ENCODE measurements around the gene TTLL13. TPM values are rescaled to one million over a fixed set of nuclear protein-coding genes. Genes with fewer than 3 reads are reported as not detected.
"Not testable (repeated sequence)": the region's sequence is repeated elsewhere in the genome, so short reads cannot be mapped to it uniquely, and the experiment has no call there.

TTLL13 gene
- polyA plus RNA-seq, 1 donor from 2014 or later, result 0.33 TPM

- TF ChIP-seq EZH2 (IDR thresholded peaks at IDR 0.05; ENCODE audit: borderline replicate concordance, insufficient read depth, low read length, poor library complexity, severe bottlenecking) (no peak), TAF1 (IDR thresholded peaks at IDR 0.05; ENCODE audit: low read depth) (no peak), MXI1 (conservative IDR thresholded peaks at IDR 0.05; ENCODE audit: poor library complexity, severe bottlenecking) (no peak), REST (IDR thresholded peaks at IDR 0.05; ENCODE audit: borderline replicate concordance) (no peak), SMC3 (conservative IDR thresholded peaks at IDR 0.05; ENCODE audit: poor library complexity) (no peak), EP300 (conservative IDR thresholded peaks at IDR 0.05; ENCODE audit: poor library complexity, severe bottlenecking) (no peak)
- H3K27me3 ChIP-seq (ENCODE audit: insufficient read depth, low read depth, low read length), result no peaks in the 10 kb centered on the region
- H3K9me3 ChIP-seq (ENCODE audit: low read length), result no peaks in the 10 kb centered on the region
- no peak overlapping the region for H3K9ac ChIP-seq (ENCODE audit: low read length)
- H3K4me3 ChIP-seq (ENCODE audit: low read length), result no peak overlapping the region
- no peak overlapping the region for H3K4me2 ChIP-seq (ENCODE audit: low read length)
- H2AFZ ChIP-seq (ENCODE audit: low read depth, low read length), result no peak overlapping the region
- no peaks in the 10 kb centered on the region for H3K9me2 ChIP-seq (ENCODE audit: insufficient read depth, low read length)
- no peak overlapping the region for H3K27ac ChIP-seq (ENCODE audit: low read length)
- no peaks in the 10 kb centered on the region for H3K79me2 ChIP-seq (replicated peaks; ENCODE audit: insufficient read depth, low read length)
- H4K20me1 ChIP-seq (ENCODE audit: insufficient read depth), result no peaks in the 10 kb centered on the region
- H3K36me3 ChIP-seq (ENCODE audit: insufficient read depth, low read length), result no peaks in the 10 kb centered on the region
- no peaks in the 10 kb centered on the region for H3F3A ChIP-seq (ENCODE audit: insufficient read depth, low read length, poor library complexity, severe bottlenecking)
Observed at GRCh38 chr15:90259524-90259923, 10.2 kb downstream of the TTLL13 start.

GRCh38 chr15:90260731-90261130 lies 11.4 kb downstream of the TTLL13 start:
- H3K9me3 ChIP-seq (ENCODE audit: low read length); H3K4me3 ChIP-seq (ENCODE audit: low read length); H3K79me2 ChIP-seq (replicated peaks; ENCODE audit: insufficient read depth, low read length); H3K36me3 ChIP-seq (ENCODE audit: insufficient read depth, low read length); H4K20me1 ChIP-seq (ENCODE audit: insufficient read depth); H3F3A ChIP-seq (ENCODE audit: insufficient read depth, low read length, poor library complexity, severe bottlenecking); H3K27me3 ChIP-seq (ENCODE audit: insufficient read depth, low read depth, low read length); H2AFZ ChIP-seq (ENCODE audit: low read depth, low read length); H3K9me2 ChIP-seq (ENCODE audit: insufficient read depth, low read length); H3K4me2 ChIP-seq (ENCODE audit: low read length); H3K27ac ChIP-seq (ENCODE audit: low read length); H3K9ac ChIP-seq (ENCODE audit: low read length): not testable (repeated sequence)

GRCh38 chr15:90261811-90262210 lies 12.5 kb downstream of the TTLL13 start:
- Histone ChIP-seq H2AFZ (ENCODE audit: low read depth, low read length) (no peak overlapping the region), H3K27me3 (ENCODE audit: insufficient read depth, low read depth, low read length) (no peaks in the 10 kb centered on the region), H3K9me2 (ENCODE audit: insufficient read depth, low read length) (no peaks in the 10 kb centered on the region), H3K4me2 (ENCODE audit: low read length) (no peak overlapping the region), H3K27ac (ENCODE audit: low read length) (no peak overlapping the region), H3K4me3 (ENCODE audit: low read length) (no peak overlapping the region), H3K36me3 (ENCODE audit: insufficient read depth, low read length) (no peaks in the 10 kb centered on the region), H3K9ac (ENCODE audit: low read length) (no peak overlapping the region), H4K20me1 (ENCODE audit: insufficient read depth) (no peaks in the 10 kb centered on the region), H3K9me3 (ENCODE audit: low read length) (no peaks in the 10 kb centered on the region), H3K79me2 (replicated peaks; ENCODE audit: insufficient read depth, low read length) (peaks cover 11% of the 10 kb centered on the region), H3F3A (ENCODE audit: insufficient read depth, low read length, poor library complexity, severe bottlenecking) (peaks cover 3% of the 10 kb centered on the region)
- TF ChIP-seq POLR2AphosphoS5 (IDR thresholded peaks at IDR 0.05) (no peak), EZH2 (IDR thresholded peaks at IDR 0.05; ENCODE audit: borderline replicate concordance, insufficient read depth, low read length, poor library complexity, severe bottlenecking) (no peak), MXI1 (conservative IDR thresholded peaks at IDR 0.05; ENCODE audit: poor library complexity, severe bottlenecking) (no peak), SMC3 (conservative IDR thresholded peaks at IDR 0.05; ENCODE audit: poor library complexity) (no peak), RAD21 (conservative IDR thresholded peaks at IDR 0.05) (no peak), TAF1 (IDR thresholded peaks at IDR 0.05; ENCODE audit: low read depth) (no peak), REST (IDR thresholded peaks at IDR 0.05; ENCODE audit: borderline replicate concordance) (no peak), EP300 (conservative IDR thresholded peaks at IDR 0.05; ENCODE audit: poor library complexity, severe bottlenecking) (no peak), CTCF (IDR thresholded peaks at IDR 0.05; ENCODE audit: poor library complexity, severe bottlenecking) (no peak)
